Central memory CD8-positive, alpha-beta T cell (primary cell): ENCODE results near the gene MYO3B.
"Not testable (repeated sequence)": the region's sequence is repeated elsewhere in the genome, so short reads cannot be mapped to it uniquely, and the experiment has no call there.

Experiments
- ATAC-seq: fragments of 150-1000 bp; cut with Tn5 transposase; replicated peaks from 2 replicates; pipeline ENCODE4 v1.10.0; 2022; ENCODE audit warnings: mild to moderate bottlenecking, moderate FRiP score, moderate number of reproducible peaks; ENCODE audit not compliant: poor library complexity, severe bottlenecking; ENCODE audit errors: extremely low read depth
- DNase-seq, 2 donors: peaks; one replicate each; pipeline ENCODE4 v3.0.0; 2021; ENCODE audit warnings: low spot score in 2 of 2
- H3K27ac Mint-ChIP-seq: one replicate; pipeline ENCODE4 v1.8.0; 2022; ENCODE audit warnings: low read depth, mild to moderate bottlenecking, moderate library complexity, mixed read lengths
- H3K27me3 Mint-ChIP-seq: one replicate; pipeline ENCODE4 v1.8.0; 2022; ENCODE audit warnings: mixed read lengths
- H3K36me3 Mint-ChIP-seq: one replicate; pipeline ENCODE4 v1.8.0; 2022; ENCODE audit warnings: mild to moderate bottlenecking, moderate library complexity, mixed read lengths; ENCODE audit not compliant: insufficient read depth
- H3K4me1 Mint-ChIP-seq: one replicate; pipeline ENCODE4 v1.8.0; 2022; ENCODE audit warnings: mixed read lengths
- H3K4me3 Mint-ChIP-seq: one replicate; pipeline ENCODE4 v1.8.0; 2022; ENCODE audit warnings: mild to moderate bottlenecking, moderate library complexity, mixed read lengths
- H3K9me3 Mint-ChIP-seq: one replicate; pipeline ENCODE4 v1.8.0; 2022; ENCODE audit warnings: mixed read lengths

MYO3B gene

GRCh38 chr2:170551899-170552298, 374.0 kb downstream of the MYO3B start:
- H3K4me3 Mint-ChIP-seq, H3K36me3 Mint-ChIP-seq, H3K27ac Mint-ChIP-seq, DNase-seq, H3K9me3 Mint-ChIP-seq, ATAC-seq, H3K27me3 Mint-ChIP-seq, H3K4me1 Mint-ChIP-seq: not testable (repeated sequence)

GRCh38 chr2:170553748-170554147, 375.8 kb downstream of the MYO3B start:
- no peak overlapping the region for H3K4me3 Mint-ChIP-seq
- peaks cover 8% of the 10 kb centered on the region for H3K9me3 Mint-ChIP-seq
- no peak for DNase-seq
- no peak overlapping the region for H3K27ac Mint-ChIP-seq
- ATAC-seq = no peak
- no peaks in the 10 kb centered on the region for H3K36me3 Mint-ChIP-seq
- H3K27me3 Mint-ChIP-seq = peaks cover 16% of the 10 kb centered on the region
- no peaks in the 10 kb centered on the region for H3K4me1 Mint-ChIP-seq

GRCh38 chr2:170554278-170554955, 376.5 kb downstream of the MYO3B start:
- Mint-ChIP-seq H3K9me3 (peaks cover 8% of the 10 kb centered on the region), H3K4me3 (no peak overlapping the region), H3K4me1 (no peaks in the 10 kb centered on the region), H3K27ac (no peak overlapping the region), H3K36me3 (no peaks in the 10 kb centered on the region), H3K27me3 (peaks cover 16% of the 10 kb centered on the region)
- ATAC-seq (no peak), DNase-seq (no peak)

- no peak for DNase-seq
- Mint-ChIP-seq H3K4me1 (no peaks in the 10 kb centered on the region), H3K4me3 (no peak overlapping the region), H3K9me3 (no peaks in the 10 kb centered on the region), H3K27ac (no peak overlapping the region), H3K36me3 (no peaks in the 10 kb centered on the region), H3K27me3 (peaks cover under 1% of the 10 kb centered on the region)
- no peak for ATAC-seq
Measured at GRCh38 chr2:170562928-170563327, 385.0 kb downstream of the MYO3B start.

- no peak for DNase-seq
Measured at GRCh38 chr2:170563401-170563800, 385.5 kb downstream of the MYO3B start.

GRCh38 chr2:170566138-170566537, 388.2 kb downstream of the MYO3B start:
- Mint-ChIP-seq H3K4me1 (no peaks in the 10 kb centered on the region), H3K9me3 (no peaks in the 10 kb centered on the region), H3K27ac (no peak overlapping the region), H3K36me3 (no peaks in the 10 kb centered on the region), H3K27me3 (peaks cover 17% of the 10 kb centered on the region), H3K4me3 (no peak overlapping the region)
- no peak for DNase-seq
- ATAC-seq = no peak

More at GRCh38 chr2:170563401-170563800, 385.5 kb downstream of the MYO3B start:
- H3K4me1 Mint-ChIP-seq = no peaks in the 10 kb centered on the region
- no peaks in the 10 kb centered on the region for H3K36me3 Mint-ChIP-seq
- H3K27ac Mint-ChIP-seq = no peak overlapping the region
- H3K9me3 Mint-ChIP-seq = no peaks in the 10 kb centered on the region
- no peaks in the 10 kb centered on the region for H3K27me3 Mint-ChIP-seq
- H3K4me3 Mint-ChIP-seq = no peak overlapping the region
- no peak for ATAC-seq

- H3K9me3 Mint-ChIP-seq = no peaks in the 10 kb centered on the region
- H3K27me3 Mint-ChIP-seq = peaks cover 25% of the 10 kb centered on the region
- H3K27ac Mint-ChIP-seq = no peak overlapping the region
- H3K36me3 Mint-ChIP-seq = no peaks in the 10 kb centered on the region
- H3K4me3 Mint-ChIP-seq = no peak overlapping the region
- ATAC-seq (no peak), DNase-seq (no peak)
- H3K4me1 Mint-ChIP-seq = no peaks in the 10 kb centered on the region
Measured at GRCh38 chr2:170567429-170567828, 389.5 kb downstream of the MYO3B start.

GRCh38 chr2:170568511-170568910, 390.6 kb downstream of the MYO3B start:
- no peaks in the 10 kb centered on the region for H3K9me3 Mint-ChIP-seq

GRCh38 chr2:170571612-170572011, 393.7 kb downstream of the MYO3B start:
- Mint-ChIP-seq H3K4me1 (no peaks in the 10 kb centered on the region), H3K27me3 (peaks cover 25% of the 10 kb centered on the region), H3K36me3 (no peaks in the 10 kb centered on the region), H3K9me3 (no peaks in the 10 kb centered on the region), H3K27ac (no peak overlapping the region), H3K4me3 (no peak overlapping the region)
- ATAC-seq (no peak), DNase-seq (no peak)

More at GRCh38 chr2:170568511-170568910, 390.6 kb downstream of the MYO3B start:
- DNase-seq = no peak
- Mint-ChIP-seq H3K4me1 (no peaks in the 10 kb centered on the region), H3K4me3 (no peak overlapping the region), H3K27ac (no peak overlapping the region), H3K36me3 (no peaks in the 10 kb centered on the region), H3K27me3 (peaks cover 25% of the 10 kb centered on the region)
- ATAC-seq = no peak

- H3K9me3 Mint-ChIP-seq = no peaks in the 10 kb centered on the region
- H3K4me1 Mint-ChIP-seq = no peaks in the 10 kb centered on the region
- H3K4me3 Mint-ChIP-seq = no peak overlapping the region
Measured at GRCh38 chr2:170573671-170574070, 395.7 kb downstream of the MYO3B start.

GRCh38 chr2:170576296-170576695, 398.3 kb downstream of the MYO3B start:
- ATAC-seq = no peak
- H3K9me3 Mint-ChIP-seq = no peaks in the 10 kb centered on the region
- no peak for DNase-seq
- H3K4me3 Mint-ChIP-seq = no peak overlapping the region
- H3K27me3 Mint-ChIP-seq = peaks cover 7% of the 10 kb centered on the region
- H3K27ac Mint-ChIP-seq = no peak overlapping the region
- no peaks in the 10 kb centered on the region for H3K36me3 Mint-ChIP-seq
- H3K4me1 Mint-ChIP-seq = no peaks in the 10 kb centered on the region

More at GRCh38 chr2:170573671-170574070, 395.7 kb downstream of the MYO3B start:
- peaks cover 25% of the 10 kb centered on the region for H3K27me3 Mint-ChIP-seq
- ATAC-seq = no peak
- H3K27ac Mint-ChIP-seq = no peak overlapping the region
- no peaks in the 10 kb centered on the region for H3K36me3 Mint-ChIP-seq
- no peak for DNase-seq

GRCh38 chr2:170577356-170577755, 399.4 kb downstream of the MYO3B start:
- DNase-seq (no peak), ATAC-seq (no peak)
- no peaks in the 10 kb centered on the region for H3K36me3 Mint-ChIP-seq
- H3K27me3 Mint-ChIP-seq = no peaks in the 10 kb centered on the region
- no peaks in the 10 kb centered on the region for H3K4me1 Mint-ChIP-seq
- H3K27ac Mint-ChIP-seq = no peak overlapping the region
- no peak overlapping the region for H3K4me3 Mint-ChIP-seq
- no peaks in the 10 kb centered on the region for H3K9me3 Mint-ChIP-seq

GRCh38 chr2:170578606-170579005, 400.7 kb downstream of the MYO3B start:
- DNase-seq (no peak), ATAC-seq (no peak)
- Mint-ChIP-seq H3K9me3 (no peaks in the 10 kb centered on the region), H3K4me1 (no peaks in the 10 kb centered on the region), H3K36me3 (no peaks in the 10 kb centered on the region), H3K27me3 (no peaks in the 10 kb centered on the region), H3K4me3 (no peak overlapping the region), H3K27ac (no peak overlapping the region)
